Activated CD8-positive, alpha-beta memory T cell treated with anti-CD3 and anti-CD28 coated beads for 24 hours (primary cell): ENCODE data around the gene KCND2.
"Not testable (repeated sequence)": the region's sequence is repeated elsewhere in the genome, so short reads cannot be mapped to it uniquely, and the experiment has no call there.

Source experiments
- DNase-seq: peaks from one replicate; pipeline ENCODE4 v3.0.0-alpha.2; 2020

KCND2 gene

DNA sequence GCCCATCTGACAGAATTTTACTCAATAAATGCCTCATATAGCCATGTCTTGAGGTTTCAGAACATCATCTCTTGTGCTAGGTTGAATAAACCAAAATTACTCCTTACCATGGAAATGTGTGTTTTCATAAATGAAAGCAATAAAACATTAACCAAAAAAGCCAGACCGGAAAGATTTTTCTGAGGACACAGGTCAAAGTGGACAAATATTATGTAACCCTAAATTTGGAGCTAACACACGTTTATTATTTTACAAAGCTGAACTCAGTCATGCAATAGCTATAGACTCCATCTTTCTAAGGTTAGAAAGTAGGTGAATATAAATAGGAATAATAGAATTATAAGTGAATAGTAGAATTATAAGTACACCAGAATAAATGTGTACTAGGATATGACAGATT lies 315.9 kb downstream of the KCND2 start:
- no peak for DNase-seq

DNA sequence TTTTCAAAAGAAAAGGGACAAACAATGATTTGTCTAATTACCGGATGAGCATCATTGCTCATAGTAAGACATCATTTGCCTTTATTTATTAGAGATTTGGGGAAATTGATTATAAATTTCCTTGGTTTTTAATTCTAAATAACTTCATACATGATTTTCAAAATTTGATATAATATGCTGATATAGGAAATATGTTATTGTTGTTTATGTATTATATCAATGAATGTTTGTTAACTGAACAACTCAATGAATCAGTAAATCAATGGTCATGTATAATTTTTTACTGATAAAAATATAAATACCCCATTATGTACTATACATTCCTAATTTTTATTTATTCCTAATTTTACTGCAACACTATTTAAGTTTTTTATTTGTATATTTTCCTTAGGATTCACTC lies 327.6 kb downstream of the KCND2 start:
- DNase-seq, result no peak

DNA sequence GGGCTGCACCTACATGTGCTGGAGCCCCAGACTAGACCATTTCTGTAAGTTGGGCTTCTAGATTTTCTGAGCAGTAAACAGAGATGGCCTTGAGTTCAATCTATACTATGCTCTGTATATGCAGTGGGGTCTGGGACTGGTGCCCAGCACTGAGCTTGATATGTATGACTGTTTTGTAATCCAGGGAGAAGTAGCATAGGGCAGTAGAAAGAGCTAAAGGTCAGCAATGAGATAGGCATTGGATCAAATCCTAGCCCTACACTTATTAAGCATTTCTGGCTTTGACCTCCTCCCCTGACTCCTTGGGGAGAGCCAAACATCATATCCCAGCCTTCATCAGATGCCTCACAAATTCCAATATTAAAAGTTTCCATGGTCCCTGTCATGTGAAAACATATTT lies 330.4 kb downstream of the KCND2 start:
- no peak for DNase-seq

DNA sequence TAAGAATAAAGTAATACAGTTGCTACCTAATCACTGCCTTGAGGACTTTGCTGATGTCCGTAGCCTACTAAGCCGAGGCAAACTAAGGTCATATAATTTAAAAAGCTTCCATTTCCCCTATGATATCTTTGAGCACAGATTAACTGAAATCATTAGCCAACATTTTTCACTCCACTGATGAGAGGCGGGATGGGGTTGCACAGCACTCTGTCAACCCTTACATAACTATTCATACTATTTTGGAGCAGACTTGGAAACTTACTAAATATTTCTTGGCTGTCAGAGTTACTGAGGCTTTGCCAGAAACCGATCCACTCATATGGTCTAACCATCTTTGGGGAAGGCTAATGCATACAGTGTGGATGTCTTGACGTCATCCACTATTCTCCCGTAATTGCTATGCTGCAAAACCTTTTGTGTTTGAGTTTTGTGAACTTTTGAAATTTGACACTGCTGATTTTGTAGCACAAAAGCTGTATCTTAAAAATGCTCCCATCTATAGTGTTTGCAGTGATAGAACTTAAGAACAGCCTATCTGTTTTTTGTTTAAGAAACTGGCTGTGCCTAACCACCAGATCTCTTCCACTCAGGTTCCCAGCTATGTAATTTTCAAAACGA lies 336.3 kb downstream of the KCND2 start:
- no peak for DNase-seq

DNA sequence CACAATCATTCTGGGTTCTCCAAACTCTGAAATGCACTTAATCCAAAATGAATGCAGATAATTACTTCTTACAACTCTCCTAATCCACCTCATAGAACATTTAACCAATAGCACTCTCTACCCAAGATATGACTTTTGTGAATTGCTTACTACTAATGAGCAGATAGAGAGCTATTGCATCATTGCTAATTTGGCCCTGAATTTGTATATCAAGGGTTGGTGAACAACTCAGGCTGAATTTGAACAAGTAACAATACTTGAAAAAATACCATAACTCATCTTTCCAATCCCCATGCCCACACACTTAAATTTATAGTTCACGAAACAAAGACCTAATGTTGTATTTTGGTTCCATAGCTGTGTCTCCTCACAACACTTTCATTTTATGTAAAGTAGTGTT lies 339.0 kb downstream of the KCND2 start:
- DNase-seq, result no peak

GRCh38 chr7:120615703-120616102 lies 342.7 kb downstream of the KCND2 start:
- DNase-seq, result no peak

GRCh38 chr7:120617275-120617674 lies 344.3 kb downstream of the KCND2 start:
- DNase-seq, result no peak

DNA sequence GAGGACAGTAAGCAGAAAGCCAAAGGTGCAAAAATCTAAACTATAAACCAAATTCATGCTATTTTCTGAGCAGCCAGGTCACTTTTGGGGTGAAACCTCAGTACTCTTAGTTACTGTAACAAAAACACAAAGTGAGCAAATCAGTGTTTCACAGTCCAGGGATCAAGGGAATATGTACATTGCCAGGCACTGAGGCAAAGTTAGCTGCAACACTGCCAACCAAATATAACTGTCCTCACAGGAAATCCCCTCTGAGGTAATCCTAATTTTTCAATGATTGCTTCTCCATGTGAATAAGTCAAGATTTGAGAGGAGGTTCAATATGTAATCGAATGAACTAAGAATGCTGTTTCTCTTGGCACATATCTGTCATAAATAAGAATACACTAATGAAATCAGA lies 355.3 kb downstream of the KCND2 start:
- no peak for DNase-seq

GRCh38 chr7:120639884-120640283 lies 366.9 kb downstream of the KCND2 start:
- DNase-seq, result no peak

DNA sequence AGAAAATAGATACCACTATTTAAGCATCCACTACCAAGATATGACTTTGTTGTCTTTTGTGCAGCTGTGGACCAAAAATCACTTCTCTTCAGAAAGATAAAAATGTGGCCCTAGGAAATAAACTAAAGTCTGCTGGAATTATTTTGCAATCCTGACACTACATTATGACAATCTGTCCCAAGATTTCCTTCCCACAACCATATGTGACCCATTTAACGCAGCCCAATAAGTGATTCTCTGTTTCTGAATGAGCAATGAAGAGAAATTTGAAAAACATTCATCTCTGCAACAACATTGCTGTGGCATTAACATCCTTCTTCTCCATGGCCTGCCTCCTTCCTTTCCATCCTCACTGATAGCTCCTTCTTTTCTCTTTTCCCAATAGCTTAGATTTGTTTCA lies 373.0 kb downstream of the KCND2 start:
- no peak for DNase-seq

- DNase-seq, result no peak
Observed at GRCh38 chr7:120654241-120654640, 381.3 kb downstream of the KCND2 start.

DNA sequence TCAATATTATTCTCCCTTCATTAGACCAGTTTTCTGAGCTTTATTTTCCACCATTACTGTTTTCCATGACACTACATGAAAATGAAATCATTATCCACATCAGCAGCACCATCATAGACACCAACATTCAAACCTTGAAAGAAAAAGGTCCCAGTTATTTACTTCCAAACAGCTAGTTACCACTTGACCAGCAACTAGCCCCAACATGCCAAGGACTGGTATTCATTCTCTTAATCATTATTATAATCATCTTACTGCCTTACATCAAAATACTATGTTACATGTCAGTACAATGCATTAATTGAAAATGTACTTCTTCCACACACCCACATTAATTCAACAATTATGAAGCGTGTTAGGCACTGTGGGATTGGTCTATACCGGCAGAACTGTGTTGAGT lies 385.5 kb downstream of the KCND2 start:
- no peak for DNase-seq

GRCh38 chr7:120662291-120662690 lies 389.3 kb downstream of the KCND2 start:
- no peak for DNase-seq

DNA sequence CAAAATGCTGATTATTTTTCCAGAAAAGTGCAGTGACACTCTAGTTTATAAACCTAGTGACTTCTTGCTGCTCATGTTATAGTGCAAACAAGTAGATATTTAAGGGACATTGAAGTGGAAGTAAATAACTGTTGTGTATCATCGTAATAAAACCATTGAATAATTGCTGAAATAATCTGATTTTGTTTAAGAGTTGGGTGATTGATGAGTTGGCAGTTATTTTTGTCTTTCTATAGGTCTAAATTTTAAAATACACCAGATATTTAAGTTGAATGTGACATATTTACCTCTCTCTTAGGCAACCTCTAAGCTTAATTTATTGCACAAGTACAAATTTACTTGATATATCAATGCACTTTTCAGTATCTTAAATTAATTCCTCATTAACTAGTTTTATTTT lies 392.1 kb downstream of the KCND2 start:
- DNase-seq, result no peak

DNA sequence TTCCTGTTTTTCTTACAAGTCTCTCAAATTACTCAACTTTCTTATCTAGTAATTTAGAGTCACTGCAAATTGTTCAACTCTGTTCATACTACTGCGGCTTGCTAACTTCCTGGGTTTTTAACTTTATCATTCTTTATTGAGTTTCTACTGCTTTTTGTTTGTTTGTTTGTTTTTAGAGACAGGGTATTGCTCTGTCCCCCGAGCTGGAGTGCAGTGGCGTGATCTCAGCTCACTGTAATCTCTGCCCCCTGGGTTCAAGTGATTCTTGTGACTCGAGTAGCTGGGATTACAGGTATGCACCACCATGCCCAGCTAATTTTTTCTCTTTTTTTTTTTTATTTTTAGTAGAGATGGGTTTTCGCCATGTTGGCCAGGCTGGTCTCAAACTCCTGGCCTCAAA lies 402.1 kb downstream of the KCND2 start:
- DNase-seq, result no peak

DNA sequence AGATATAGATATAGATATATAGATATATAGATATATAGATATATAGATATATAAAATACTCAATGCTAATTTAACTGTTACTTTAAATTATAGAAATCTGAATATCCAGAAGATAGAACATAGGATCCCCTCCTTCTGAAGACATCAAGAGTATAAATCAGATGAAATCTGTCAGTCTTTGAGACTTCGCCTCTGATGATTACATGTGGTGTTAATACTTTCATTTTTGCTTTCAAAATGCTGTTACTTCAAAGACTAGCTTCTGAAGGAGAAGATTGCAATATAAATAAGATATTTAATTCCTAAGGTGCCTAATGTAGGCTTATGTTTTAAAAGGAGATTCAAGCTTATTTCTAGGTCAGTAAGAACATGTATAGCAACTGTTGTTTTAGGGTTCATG lies 404.6 kb downstream of the KCND2 start:
- DNase-seq, result no peak

- no peak for DNase-seq
Observed at GRCh38 chr7:120680985-120681384, 408.0 kb downstream of the KCND2 start.

DNA sequence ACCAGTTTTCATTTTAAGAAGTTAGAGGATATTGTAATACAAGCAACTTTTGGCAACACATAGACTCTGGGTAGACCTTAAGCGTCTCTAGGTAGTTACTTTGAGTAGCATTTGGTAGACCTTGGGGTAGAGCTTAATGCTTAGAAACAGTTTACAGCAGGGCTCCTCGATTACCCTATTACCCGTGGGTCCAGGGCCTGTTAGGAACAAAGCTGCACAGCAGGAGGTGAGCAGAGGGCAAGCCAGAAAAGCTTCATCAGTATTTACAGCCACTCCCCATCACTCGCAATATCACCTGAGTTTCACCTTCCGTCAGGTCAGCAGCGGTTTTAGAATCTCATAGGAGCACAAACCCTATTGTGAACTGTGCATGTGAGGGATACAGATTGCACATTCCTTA lies 411.5 kb downstream of the KCND2 start:
- DNase-seq, result no peak

DNA sequence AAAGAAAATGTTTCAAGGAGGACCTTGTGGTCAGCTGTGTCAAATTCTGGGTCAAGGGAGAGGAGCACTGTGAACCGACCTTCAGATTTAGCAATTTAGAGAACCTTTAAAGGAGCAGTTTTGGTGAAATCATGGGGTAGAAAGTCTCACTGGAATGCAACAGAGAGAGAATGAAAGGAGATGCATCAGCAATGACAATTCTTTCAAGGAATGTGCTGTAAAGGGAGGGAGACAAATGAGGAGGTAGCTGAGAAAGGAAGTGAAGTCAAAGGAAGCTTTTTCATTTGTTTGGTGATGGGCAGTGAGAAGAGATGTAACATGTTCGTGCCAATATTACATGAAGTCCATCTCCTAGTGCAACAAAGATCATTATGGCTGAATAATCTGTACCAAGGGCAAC lies 418.9 kb downstream of the KCND2 start:
- no peak for DNase-seq

DNA sequence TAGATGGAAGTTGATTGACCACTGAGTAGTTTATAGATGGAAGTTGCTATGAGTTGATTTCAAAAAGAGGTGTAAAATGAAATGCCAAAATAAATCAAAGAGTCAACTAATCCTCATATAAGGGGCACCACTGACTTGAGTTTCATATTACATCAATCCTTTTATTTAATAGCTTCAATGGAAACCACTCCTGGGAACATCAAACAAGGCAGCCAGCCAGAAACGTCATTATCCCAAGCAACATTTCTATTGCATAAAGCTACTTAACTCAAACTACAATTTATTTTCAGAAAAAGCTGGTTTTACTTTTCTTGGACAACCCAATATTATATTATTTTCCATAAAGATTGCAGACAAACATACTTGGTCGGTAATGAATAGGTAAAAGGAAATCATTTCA lies 422.9 kb downstream of the KCND2 start:
- DNase-seq, result no peak

GRCh38 chr7:120700796-120701195 lies 427.8 kb downstream of the KCND2 start:
- no peak for DNase-seq

GRCh38 chr7:120702408-120702807 lies 429.4 kb downstream of the KCND2 start:
- DNase-seq, result not testable (repeated sequence)

DNA sequence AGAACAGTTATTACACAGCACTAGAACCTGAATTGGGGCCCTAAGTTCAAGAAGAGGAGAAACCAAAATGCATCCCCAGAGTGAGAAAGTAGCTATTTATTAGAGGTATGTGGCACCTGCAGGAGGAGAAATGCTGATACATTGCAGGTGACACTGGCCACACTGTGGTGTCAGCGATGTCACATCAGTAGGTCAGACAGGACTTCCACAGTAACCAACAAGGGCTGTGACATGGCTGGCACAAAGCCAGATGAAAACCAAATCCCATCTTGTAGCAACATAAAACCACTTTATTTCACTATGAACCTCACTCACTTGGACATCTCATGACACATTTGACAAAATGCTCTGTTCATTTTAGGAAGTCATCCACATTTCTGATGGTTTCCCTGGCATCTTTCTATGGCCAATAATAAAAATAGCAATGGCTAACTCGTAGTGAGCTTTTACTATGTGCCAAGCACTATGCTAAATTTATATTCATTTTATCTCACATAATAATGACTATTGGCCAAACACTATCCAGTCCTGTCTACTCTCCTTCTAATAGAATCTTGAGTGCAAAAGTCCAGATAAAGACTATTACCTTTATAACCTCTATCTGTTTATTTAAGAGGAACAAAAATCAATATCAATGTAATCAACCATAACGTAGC lies 430.7 kb downstream of the KCND2 start:
- DNase-seq, result no peak

- DNase-seq, result no peak
Observed at GRCh38 chr7:120709252-120709971, 436.4 kb downstream of the KCND2 start.

- DNase-seq, result no peak
Observed at GRCh38 chr7:120709972-120710320, 437.0 kb downstream of the KCND2 start.
